DND-41 (cell line): ENCODE measurements around the gene P2RX5.

Experiments used
- ATAC-seq: fragments of 200-7000 bp; cut with Tn5 transposase; 3 replicates; pipeline ENCODE4 v1.9.1; 2021; ENCODE audit warnings: low read depth; ENCODE audit not compliant: insufficient read depth
- DNase-seq: peaks from one replicate; pipeline ENCODE4 v3.0.0-alpha.2; 2020
- H2AFZ ChIP-seq: 2 replicates; pipeline ENCODE4 v1.6.0; 2012; ENCODE audit warnings: low read depth, low read length
- H3K27ac ChIP-seq: 2 replicates; pipeline ENCODE4 v1.5.1; 2012; ENCODE audit warnings: low read length, inconsistent platforms
- H3K27me3 ChIP-seq: fragments of 200-600 bp; sonication (generic); 2 replicates; pipeline ENCODE4 v1.6.0; 2012; ENCODE audit warnings: low read length, mild to moderate bottlenecking, inconsistent platforms; ENCODE audit not compliant: insufficient read depth, poor library complexity
- H3K36me3 ChIP-seq: 2 replicates; pipeline ENCODE4 v1.5.1; 2012; ENCODE audit warnings: low read length, inconsistent platforms; ENCODE audit not compliant: insufficient read depth
- H3K4me1 ChIP-seq: 2 replicates; pipeline ENCODE4 v1.5.1; 2012; ENCODE audit warnings: mild to moderate bottlenecking, low read length; ENCODE audit not compliant: insufficient read depth
- H3K4me2 ChIP-seq: 2 replicates; pipeline ENCODE4 v1.6.0; 2012; ENCODE audit warnings: mild to moderate bottlenecking, moderate library complexity, low read length, inconsistent platforms; ENCODE audit not compliant: insufficient read depth
- H3K4me3 ChIP-seq, 2 experiments: fragments of 200-600 bp in 1 of 2; shearing (Covaris generic) in 1 of 2; 2 replicates each; pipeline ENCODE4 v1.5.1; 2012 to 2016; ENCODE audit warnings: inconsistent platforms in 2 of 2, low read length in 2 of 2, mild to moderate bottlenecking in 2 of 2, low read depth in 1 of 2, moderate library complexity in 1 of 2
- H3K79me2 ChIP-seq: 2 replicates; pipeline ENCODE4 v1.6.0; 2012; ENCODE audit warnings: low read length, inconsistent platforms; ENCODE audit not compliant: insufficient read depth
- H3K9ac ChIP-seq: 2 replicates; pipeline ENCODE4 v1.6.0; 2012; ENCODE audit warnings: low read depth, mild to moderate bottlenecking, inconsistent platforms, low read length, moderate library complexity
- H3K9me3 ChIP-seq: 2 replicates; pipeline ENCODE4 v1.5.1; 2012; ENCODE audit warnings: low read length, moderate library complexity, mild to moderate bottlenecking, inconsistent platforms; ENCODE audit not compliant: insufficient read depth, severe bottlenecking
- H4K20me1 ChIP-seq: 2 replicates; pipeline ENCODE4 v1.6.0; 2012; ENCODE audit warnings: low read length; ENCODE audit not compliant: insufficient read depth
- CTCF ChIP-seq: IDR thresholded peaks from 2 replicates; pipeline ENCODE4 v1.5.1; 2012; ENCODE audit warnings: borderline replicate concordance, low read length, moderate library complexity, mild to moderate bottlenecking; ENCODE audit not compliant: poor library complexity, severe bottlenecking; ENCODE audit errors: extremely low read depth
- EZH2 ChIP-seq: IDR thresholded peaks from 3 replicates; pipeline ENCODE4 v1.6.1; 2012; ENCODE audit warnings: borderline replicate concordance, low read depth, mild to moderate bottlenecking, moderate library complexity, low read length, inconsistent platforms; ENCODE audit not compliant: severe bottlenecking

Gene P2RX5

DNA sequence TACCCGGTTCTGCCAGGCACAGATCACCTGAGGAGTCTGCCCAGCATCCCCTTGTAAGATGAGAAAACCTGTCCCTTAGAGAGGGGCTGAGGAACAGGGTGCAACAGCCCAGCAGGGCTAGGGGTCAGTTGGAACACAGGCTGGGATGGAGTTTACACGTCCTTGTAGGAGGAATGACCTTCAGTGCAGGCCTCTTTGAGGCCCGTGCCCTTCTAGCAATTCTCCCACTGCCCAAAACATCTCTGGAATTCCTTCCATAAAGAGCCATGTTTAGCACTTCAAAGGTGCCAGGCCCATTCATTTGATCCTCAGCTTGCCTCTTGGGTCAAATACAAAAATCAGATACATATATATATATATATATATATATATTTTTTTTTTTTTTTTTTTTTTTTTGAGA is 54.9 kb downstream of the P2RX5 start:
- no peaks in the 10 kb centered on the region for H3K27me3 ChIP-seq
- no peak overlapping the region for H3K4me3 ChIP-seq
- H3K4me1 ChIP-seq = peaks cover 12% of the 10 kb centered on the region
- no peaks in the 10 kb centered on the region for H3K9me3 ChIP-seq
- H4K20me1 ChIP-seq = no peaks in the 10 kb centered on the region
- H3K4me2 ChIP-seq = no peak overlapping the region
- no peak overlapping the region for H3K27ac ChIP-seq
- TF ChIP-seq CTCF (no peak), EZH2 (no peak)
- ATAC-seq (no peak), DNase-seq (no peak)
- H3K9ac ChIP-seq = no peak overlapping the region
- H3K36me3 ChIP-seq = peaks cover 3% of the 10 kb centered on the region
- H3K79me2 ChIP-seq = peaks cover 10% of the 10 kb centered on the region
- no peak overlapping the region for H2AFZ ChIP-seq

- Histone ChIP-seq H2AFZ (no peak overlapping the region), H3K9me3 (no peaks in the 10 kb centered on the region), H3K9ac (no peak overlapping the region), H3K4me3 (no peak overlapping the region), H3K27me3 (no peaks in the 10 kb centered on the region), H3K36me3 (peaks cover 3% of the 10 kb centered on the region), H4K20me1 (no peaks in the 10 kb centered on the region), H3K27ac (no peak overlapping the region), H3K79me2 (peaks cover 17% of the 10 kb centered on the region), H3K4me2 (no peak overlapping the region), H3K4me1 (peaks cover 18% of the 10 kb centered on the region)
- TF ChIP-seq EZH2 (no peak), CTCF (no peak)
- DNase-seq (no peak), ATAC-seq (no peak)
Measured at GRCh38 chr17:3639981-3640596, 55.9 kb downstream of the P2RX5 start.

DNA sequence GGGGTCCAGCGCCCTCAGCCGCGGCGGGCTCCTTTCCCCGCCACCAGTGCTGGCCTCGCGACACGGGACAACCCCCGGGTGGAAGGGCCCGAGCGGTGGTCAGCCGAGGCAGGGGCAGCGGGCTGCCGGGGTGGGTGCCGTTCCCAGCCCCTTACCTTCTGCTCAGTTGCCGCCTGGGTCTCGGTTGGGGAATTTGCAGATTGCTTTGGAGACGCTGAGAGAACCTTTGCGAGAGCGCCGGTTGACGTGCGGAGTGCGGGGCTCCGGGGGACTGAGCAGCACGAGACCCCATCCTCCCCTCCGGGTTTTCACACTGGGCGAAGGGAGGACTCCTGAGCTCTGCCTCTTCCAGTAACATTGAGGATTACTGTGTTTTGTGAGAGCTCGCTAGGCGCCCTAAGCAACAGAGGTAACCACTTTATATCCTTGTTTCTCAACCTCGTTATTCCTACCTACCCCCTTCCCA is 59.0 kb downstream of the P2RX5 start:
- peak overlapping the region; percentile 98 for H3K4me2 ChIP-seq
- TF ChIP-seq CTCF = no peak
- no peak for TF ChIP-seq EZH2
- DNase-seq (no peak), ATAC-seq (no peak)
- peak overlapping the region; percentile 99 for H2AFZ ChIP-seq
- no peaks in the 10 kb centered on the region for H3K9me3 ChIP-seq
- peak overlapping the region; percentile 77 for H3K9ac ChIP-seq
- H3K79me2 ChIP-seq = peaks cover 37% of the 10 kb centered on the region
- peak overlapping the region; percentile 90 to 100 for H3K4me3 ChIP-seq
- H3K27me3 ChIP-seq = no peaks in the 10 kb centered on the region
- H4K20me1 ChIP-seq = peaks cover 3% of the 10 kb centered on the region; the same call in 1 of the 2 replicates
- peaks cover 13% of the 10 kb centered on the region for H3K36me3 ChIP-seq
- peak overlapping the region; percentile 94 for H3K27ac ChIP-seq
- H3K4me1 ChIP-seq = peaks cover 34% of the 10 kb centered on the region
